Measurements from ENCODE around the gene RELL1.
A peak's percentile ranks its signal among the peaks of the same experiment; 100 is the strongest.
"Not testable (repeated sequence)": the region's sequence is repeated elsewhere in the genome, so short reads cannot be mapped to it uniquely, and the experiment has no call there.

RELL1 gene

DNA sequence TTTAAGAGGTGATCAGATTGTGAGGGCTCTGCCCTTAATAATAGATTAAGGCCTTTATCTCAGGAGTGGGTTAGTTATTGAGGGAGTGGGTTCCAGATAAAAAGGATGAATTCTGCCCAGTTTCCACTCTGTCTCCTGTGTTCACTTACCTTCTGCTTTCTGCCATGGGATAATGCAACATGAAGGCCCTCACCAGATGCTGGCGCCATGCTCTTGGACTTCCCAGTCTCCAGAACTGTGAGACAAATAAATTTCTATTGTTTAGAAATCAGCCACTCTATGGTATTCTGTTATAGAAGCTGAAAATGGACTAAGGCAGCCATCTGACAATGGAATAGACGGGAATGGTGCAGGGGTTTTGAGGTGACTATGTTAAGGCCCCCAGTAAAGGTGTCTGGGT lies 6.9 kb upstream of the RELL1 start:
- DNase-seq (ENCODE audit: low read depth in 2 of 2): no peak

DNA sequence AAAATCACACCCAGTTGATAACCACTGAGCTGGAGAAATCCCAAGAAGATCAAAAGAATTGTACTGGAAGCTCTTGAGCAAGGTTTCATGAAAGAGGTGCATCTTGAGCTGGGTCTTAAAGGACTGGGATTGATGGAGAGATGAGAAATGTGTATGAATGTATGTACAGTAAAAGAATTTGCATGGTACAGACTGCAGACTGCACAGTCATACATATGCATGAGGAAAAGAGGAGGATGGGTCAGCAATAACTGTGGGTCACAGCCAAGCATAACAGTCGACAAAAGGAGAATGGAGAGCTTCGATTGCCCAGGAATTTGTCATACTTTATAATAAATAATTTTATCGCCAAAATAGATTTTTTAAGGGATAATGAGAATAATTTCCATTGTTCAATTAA lies 4.8 kb upstream of the RELL1 start:
- no peak for DNase-seq (ENCODE audit: low read depth in 2 of 2)

DNA sequence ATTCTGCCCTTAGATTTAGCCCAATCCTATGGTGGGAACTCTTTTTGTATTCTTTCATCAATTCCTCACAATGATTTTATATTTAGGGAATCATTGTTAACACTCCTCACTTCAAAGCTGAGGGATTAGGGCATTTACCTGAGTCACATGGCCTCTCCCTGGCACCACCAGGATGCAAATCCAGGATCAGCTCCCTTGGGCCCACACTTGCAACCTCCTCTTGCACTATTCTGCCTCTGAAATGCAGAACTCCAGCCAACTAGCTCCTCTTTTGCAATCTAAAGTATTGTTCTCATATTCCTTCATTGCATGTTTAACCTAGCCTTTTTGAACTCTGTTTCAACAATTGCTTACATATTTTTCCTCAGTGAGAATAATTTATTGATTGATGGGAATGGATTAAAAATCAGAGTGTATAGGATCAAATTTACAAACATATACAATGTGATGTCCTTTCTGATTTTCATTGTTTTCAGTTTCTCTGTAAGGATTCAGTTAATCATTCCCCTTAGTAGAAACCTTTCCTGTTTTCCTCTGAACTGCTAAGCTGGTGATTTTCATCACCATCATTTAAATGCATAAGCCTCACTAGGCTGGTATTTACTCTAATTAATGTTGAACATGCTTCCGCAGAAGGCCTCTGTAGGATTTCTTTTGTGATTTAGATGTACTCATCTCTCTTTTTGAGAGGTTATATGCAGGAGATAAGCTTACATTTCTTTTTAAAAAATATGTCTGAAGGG lies 3.3 kb upstream of the RELL1 start:
- no peak for DNase-seq (ENCODE audit: low read depth in 2 of 2)

DNA sequence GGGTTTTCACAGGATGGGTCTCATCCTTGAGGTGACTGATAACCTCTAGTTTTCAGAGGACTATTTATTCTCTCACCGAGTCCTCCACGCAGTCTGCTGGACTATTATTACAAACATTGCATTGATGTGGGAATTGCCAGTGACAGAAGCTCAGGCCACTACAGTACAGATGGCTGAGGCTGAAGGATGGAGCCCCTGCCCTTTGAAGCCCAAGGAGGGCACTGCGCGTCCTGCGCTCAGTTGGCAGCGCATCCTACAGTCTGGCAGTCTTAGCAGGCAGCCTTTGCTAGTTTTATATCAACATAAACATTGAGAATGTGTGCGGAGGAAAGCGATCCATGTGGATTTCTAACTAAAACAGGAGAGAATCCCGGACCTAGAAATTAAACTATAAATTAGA lies 1.5 kb upstream of the RELL1 start:
- no peak for DNase-seq (ENCODE audit: low read depth in 2 of 2)

DNA sequence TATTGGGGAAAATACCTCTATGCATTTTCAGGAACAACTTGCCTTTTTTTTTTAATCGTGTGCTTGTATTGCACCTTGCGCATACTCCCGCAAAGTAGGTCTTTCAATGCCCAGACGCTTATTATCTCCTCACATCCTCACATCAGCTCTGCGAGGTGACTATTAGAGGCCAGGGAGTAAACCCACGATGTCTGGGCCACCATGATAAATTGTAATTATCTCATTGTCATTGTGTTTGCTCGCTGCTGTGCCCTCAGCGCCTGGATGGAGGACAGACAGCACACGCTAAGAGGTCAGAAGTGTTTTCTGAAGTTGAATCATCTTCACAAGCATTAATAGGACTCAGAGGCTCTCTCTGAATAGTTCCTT lies 1.0 kb upstream of the RELL1 start:
- DNase-seq (ENCODE audit: low read depth in 2 of 2): no peak

DNA sequence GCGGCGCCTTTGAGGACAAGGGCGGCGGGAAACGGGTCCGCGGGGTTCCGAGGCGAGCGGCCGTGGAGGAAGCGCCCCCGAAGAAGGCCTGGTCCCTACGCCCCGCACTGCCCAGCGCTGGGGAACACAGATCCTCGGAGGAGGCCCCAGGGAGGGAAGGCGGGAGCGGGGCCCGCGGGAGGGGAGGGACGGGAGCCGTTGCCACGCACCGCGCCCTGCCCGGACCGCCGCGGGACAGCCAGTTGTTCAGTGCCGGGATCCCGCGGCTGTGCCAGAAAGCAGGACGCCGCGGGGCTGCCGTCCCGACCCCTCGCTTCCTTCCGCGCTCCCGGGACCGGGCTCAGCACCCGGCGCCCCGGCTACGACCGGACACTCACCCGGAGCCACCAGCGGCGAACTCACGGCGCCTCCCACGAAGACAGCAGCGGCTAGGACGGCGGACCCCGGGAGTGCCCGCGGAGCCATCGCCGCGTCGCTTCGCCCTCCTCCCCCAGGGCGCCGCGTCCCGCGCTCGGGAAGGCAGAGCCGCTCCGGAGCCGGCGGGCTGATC lies 278 bp downstream of the RELL1 start:
- DNase-seq (ENCODE audit: low read depth in 2 of 2): peak in 1 of 2 donors; percentile 22

DNA sequence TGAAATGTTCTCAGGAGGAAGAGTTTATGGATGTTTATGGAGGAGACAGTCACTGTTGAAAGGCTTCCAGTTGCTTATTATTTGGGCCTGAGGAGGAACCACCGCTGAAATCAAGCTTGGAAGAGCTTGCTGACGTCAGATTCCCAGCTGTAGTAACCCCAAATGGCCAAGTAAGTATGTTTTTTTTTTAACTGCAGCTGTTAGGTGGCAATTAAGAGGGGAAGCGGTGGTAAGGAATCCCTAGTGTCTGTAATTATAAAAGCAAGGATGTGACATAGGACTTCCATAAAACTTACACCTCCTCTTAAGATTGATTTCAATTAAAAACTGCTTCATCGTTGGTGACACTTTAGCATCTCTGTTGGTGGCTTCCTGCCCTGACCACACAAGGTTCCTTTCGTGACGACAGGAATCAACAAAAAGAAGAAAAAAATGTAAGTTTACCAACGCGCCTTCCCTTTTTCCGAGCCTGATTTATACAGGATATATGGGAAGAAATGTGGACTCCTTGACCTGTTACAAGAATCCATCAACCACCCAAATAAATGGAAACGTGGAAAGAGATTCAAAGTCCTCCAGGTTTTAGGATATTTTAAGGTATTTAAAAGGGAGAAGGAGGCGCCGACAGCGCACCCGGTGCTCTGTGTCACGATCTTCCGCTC lies 884 bp downstream of the RELL1 start:
- DNase-seq (ENCODE audit: low read depth in 2 of 2): peak; percentile 12 to 18

DNA sequence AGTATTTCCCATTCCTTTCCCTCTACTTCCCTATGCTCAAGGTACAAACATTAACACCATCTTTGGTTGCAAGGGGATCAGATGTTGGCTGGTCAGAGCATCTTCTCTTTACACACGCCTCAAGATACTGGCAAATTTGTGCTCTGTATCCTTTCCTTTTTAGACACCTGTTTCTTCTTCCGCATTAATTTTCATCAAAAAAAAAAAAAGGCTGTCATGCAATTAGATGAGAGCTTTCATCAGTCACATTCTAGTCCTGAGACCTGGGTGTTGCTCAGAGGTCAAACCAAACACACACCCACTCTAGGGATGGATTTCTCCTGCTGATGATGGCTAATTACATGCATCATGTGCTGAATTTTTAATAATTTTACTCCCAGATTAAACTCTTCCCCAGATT lies 2.0 kb downstream of the RELL1 start:
- no peak for DNase-seq (ENCODE audit: low read depth in 2 of 2)

DNA sequence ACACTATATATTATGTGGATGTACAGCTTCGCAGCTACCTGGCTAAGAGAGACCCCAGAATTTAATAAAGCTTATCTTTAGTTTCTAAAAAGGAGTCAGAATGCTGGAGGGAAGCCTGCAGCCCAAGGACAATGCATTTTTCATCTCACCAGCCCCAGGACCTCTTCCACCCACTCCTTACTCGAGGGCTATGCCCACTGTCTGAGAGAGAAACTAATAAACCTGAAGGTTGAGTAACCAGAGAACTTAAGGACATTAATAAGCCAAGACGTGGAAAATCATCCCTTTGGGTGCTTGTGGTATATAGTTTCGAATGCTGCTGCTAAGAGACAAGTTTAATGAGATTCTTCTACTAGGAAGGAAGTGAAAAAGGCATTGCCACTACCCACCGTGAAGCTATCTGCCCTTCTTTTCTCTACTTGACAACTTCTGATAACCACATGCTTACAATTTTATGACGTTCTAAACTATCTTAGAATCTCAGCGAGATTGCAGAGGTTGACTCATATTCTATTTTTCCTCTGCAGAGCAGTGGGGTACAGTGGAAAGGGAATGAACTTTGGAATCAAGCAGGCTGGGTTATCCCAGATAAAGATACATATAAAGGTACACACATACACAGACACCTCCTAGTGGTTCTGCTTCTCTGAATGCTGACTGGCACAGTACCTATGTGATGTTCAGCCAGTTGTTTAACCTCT lies 3.3 kb downstream of the RELL1 start:
- DNase-seq (ENCODE audit: low read depth in 2 of 2): no peak

DNA sequence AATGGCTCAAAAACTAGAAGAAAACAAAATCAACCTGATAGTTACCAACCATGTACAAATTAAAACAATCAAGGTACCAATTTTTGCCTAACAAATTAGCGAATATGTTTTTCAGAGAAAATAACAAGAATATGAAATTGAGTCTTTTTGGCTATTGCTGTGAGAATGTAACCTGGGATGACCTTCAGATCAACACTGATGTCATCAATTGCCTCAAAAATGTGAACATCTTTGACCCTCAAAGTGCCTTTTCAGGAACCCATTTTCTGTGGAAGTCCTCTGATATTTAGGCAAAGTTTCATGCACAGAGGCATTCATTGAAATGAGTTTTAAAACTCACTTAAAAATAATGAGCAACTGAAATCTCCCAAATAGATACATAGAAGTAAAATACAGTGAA lies 6.1 kb downstream of the RELL1 start:
- DNase-seq (ENCODE audit: low read depth in 2 of 2): no peak

DNA sequence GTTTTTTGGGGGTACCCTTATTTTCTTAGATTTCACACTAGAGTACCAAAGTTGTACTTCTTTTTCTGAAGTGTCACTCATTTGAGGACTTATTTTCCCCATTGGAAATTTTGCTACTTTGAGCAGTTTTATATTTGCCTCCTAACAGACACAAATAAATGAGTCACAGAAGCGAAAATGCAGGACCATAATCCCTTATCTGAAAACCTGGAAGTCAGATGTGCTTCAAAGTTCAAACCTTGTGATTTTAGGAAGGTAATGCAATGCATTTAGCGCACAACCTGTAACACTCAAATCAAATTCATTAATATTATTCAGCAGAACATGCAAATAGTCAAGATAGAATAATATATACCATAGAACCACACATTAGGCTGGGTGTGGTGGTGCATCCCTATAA lies 6.9 kb downstream of the RELL1 start:
- DNase-seq (ENCODE audit: low read depth in 2 of 2): no peak

DNA sequence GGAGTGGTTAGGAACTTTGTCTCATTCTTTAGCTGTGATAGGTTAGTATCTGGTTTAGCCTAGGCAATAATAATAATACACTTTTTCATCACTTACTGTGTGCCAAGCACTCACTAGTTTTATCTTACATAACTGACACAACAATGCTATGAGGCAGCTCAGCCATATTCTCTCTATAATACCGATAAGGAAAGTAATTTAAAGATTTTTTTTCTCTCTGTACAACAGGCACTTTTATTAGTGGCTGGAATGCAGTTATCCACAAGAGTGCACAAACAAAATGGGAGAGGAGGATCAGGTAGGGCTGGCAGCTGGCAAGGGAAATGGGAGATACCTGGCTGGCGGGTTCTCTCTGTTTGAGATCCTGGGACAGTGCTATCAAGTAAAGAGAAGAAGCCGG lies 7.6 kb downstream of the RELL1 start:
- no peak for DNase-seq (ENCODE audit: low read depth in 2 of 2)

DNA sequence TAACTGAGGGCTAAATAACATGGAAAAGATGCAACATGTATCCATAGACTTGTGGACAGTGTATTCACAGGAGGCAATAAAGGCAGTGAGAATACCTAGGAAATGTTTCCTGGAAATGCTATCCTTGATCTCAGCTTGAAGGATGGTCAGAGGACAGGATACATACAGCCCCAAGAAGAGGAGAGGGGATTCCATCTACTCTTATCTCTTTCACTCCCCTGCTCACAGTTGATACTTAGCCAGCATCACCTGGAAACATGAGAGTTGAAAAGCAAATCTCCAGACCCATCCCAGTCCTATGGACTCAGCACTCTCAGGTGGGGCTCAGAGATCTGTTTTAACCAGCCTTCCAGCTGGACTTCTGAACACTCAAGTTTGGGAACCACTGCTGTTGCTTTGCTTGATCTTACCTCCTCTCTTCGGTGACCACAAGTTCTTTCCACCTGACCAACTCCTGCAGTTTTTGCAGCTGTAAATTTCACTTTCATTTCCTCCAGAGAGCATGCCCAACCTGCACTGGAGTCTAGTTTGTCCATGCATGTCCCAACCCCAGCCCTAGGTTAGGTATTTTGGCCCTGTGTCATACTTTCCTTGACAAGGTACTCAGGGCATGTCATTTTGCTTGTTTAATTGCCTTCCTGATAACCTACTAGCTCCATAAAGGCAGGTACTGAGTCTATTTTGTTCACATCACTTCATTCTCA lies 10.4 kb downstream of the RELL1 start:
- DNase-seq (ENCODE audit: low read depth in 2 of 2): no peak

DNA sequence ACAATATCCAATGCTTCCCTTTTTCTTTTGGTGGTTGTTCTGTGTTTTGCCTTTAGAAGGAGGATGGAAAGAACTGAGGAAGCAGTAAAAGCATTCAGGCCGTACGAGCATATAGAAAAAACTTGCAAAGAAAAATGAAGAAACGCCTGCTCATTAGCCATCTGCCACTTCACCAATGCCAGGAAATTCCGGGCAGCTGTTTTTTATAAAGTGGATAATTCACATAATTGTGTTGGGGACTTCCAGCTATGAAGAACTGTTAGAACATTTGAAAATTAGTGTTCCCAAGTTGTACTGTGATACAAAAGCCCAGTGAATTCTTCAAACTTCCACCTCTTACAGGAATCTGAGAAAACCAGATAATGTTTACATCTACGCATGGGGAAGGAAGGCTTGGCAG lies 11.7 kb downstream of the RELL1 start:
- DNase-seq (ENCODE audit: low read depth in 2 of 2): no peak

DNA sequence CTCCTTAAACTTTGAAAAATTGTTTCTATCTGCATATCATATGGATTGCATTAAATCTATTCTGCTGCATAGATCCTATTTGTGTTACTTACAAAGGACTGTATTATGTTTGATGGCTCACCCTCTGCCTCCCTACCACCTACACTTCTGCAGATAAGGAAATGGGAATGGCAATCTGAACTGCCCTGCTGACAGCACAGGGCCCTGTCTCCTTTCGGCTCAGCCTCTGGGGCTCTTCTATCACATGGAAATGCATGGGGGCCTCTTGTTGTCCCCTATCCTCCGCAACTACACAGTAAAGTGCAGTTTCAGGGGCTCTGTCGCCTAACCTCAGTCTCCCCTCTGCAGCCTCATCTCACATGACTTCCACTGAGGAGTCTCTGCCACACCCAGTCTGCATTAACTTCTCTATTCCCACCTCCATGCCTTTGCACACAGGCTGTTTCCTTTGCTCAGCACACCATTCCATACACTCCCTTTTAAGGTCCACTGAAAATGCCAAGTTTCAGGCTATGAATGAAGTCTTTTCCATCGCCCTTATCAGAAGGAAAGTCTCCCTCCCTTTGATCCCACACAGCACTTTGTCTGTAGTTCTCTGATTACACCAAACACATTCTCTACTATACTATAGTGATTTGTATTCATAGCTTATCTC lies 12.5 kb downstream of the RELL1 start:
- DNase-seq (ENCODE audit: low read depth in 2 of 2): no peak

DNA sequence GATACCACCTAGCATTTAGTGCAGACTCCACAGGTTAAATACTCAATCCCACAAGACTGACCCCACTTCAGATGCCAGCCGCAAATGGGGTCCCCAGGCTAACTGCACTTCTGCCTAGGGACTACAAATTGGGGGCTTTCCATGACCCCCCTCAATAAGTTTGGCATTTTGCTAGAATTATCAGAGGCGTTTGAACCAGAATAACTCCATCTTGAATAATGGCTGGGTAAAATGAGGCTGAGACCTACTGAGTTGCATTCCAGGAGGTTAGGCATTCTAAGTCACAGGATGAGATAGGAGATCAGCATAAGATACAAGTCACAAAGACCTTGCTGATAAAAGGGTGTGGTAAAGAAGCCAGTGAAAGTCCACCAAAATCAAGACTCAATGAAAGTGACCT lies 15.1 kb downstream of the RELL1 start:
- DNase-seq (ENCODE audit: low read depth in 2 of 2): no peak

DNA sequence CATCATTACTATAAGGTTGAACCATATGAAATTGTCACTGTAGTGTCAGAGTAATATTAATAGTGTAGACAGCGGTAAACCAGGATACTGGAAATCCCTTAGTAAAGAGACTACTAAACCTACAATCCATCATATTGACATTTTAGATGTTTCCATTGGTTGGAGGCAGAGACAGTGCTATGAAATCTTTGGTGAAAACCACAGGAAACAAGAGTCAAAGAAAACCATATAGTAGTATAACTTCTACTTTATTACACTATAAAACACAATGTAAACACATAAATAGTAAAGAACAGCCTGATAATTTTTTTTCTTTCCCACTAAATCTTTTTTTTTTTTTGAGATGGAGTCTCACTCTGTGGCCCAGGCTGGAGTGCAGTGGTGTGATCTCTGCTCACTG lies 15.9 kb downstream of the RELL1 start:
- DNase-seq (ENCODE audit: low read depth in 2 of 2): no peak

DNA sequence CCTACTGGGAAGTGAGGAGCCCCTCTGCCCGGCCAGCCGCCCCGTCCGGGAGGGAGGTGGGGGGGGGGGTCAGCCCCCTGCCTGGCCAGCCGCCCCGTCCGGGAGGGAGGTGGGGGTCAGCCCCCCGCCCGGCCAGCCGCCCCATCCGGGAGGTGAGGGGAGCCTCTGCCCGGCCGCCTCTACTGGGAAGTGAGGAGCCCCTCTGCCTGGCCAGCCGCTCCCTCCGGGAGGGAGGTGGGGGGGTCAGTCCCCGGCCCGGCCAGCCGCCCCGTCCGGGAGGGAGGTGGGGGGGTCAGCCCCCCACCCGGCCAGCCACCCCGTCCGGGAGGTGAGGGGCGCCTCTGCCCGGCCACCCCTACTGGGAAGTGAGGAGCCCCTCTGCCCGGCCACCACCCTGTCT lies 17.1 kb downstream of the RELL1 start:
- DNase-seq (ENCODE audit: low read depth in 2 of 2): not testable (repeated sequence)

DNA sequence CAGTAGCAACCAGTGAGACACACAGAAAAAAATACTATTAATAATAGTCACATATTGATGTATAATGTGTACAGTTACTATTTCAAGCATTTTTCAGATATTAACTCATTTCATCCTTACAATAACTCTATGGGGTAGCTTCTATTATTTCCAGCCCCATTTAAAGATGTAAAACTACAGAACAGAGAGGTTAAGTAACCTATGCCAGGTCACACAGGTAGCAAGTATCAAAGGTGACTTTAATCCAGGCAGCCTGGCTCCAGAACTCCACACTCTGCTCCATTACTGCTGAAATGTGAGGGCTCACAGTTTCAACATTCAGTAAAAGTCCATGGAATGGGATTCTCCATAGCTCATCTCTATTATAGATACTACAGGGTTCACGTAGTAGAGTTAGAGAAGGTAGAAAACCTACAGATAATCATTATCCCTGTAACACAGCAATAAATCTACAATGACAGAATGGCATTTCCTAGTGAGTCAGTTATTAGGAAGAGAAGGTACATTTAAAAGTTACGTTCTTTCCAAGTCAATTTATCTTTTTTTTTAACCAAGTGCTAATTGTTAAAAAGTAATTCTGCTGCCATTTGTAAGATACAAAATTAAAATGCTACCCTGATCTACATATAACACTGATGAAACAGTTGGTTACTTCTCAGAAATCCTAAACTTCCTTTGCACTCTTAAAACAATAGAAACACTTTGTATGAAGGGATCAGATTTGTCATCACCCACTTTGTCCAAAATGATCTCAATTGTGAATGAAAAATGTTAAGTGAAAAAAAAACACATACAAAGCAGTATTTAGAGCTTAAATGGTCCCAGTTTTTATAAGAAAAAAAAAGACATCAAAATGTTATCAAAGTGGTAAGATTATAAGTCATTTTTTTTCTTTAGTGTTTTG lies 18.7 kb downstream of the RELL1 start:
- no peak for DNase-seq (ENCODE audit: low read depth in 2 of 2)

DNA sequence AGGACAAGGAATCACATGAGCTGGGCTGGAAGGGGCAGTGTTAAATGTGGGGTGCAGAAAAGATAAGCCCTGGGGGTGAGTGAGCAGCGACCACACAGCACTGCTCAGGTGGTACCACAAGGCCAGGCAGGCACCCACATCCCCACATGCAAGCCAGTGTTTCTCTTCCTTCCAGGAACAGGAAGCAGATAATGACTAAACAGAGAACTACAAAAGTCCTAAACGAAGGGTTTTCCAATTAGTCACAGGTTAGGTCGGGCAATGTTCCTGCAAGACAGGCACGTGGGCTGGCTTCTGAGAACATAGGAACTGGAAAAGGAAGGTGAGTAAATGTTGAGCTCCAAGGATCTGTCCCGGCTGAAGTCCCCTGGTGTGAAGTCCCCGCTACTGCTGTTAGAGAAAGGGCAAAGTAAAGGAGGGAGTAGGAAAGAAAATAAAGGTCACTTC lies 19.5 kb downstream of the RELL1 start:
- no peak for DNase-seq (ENCODE audit: low read depth in 2 of 2)
